Epithelial cell of umbilical artery (primary cell): ENCODE data around the gene NT5C3B. TPM values are rescaled to one million over a fixed set of nuclear protein-coding genes. Genes with fewer than 3 reads are reported as not detected.

Experiments
- total RNA-seq: library from RNA; depleted of rRNA; stranded (reverse); fragments of >200 nt; gene quantifications from 2 replicates; pipeline ENCODE4 v1.2.3, GENCODE V29; 2014

Gene NT5C3B
- 66.4 and 85.4 TPM in 2 replicates for total RNA-seq

GRCh38 chr17:41835800-41836549 is at the start of gene NT5C3B:
TSS of gene NT5C3B (minus strand) at chr17:41836232. CDS start at chr17:41836193, 39 bp downstream.

GRCh38 chr17:41864836-41865595 is 29.0 kb upstream of the NT5C3B start, which contains the start of gene KLHL11:
TSS of gene KLHL11 (minus strand) at chr17:41865423. CDS start at chr17:41865370, 53 bp downstream.

GRCh38 chr17:41837761-41838538 is 1.9 kb upstream of the NT5C3B start, which contains the start of gene KLHL10:
TSS of gene KLHL10 (plus strand) at chr17:41837825. CDS start at chr17:41837933, 108 bp downstream.

GRCh38 chr17:41812381-41813151 is 23.5 kb downstream of the NT5C3B start, which contains the start of gene FKBP10:
TSS of gene FKBP10 (plus strand) at chr17:41813004. CDS start at chr17:41813035, 31 bp downstream.

GRCh38 chr17:41811549-41812380 is 24.3 kb downstream of the NT5C3B start, which contains the start of gene P3H4:
TSS of gene P3H4 (minus strand) at chr17:41811949. CDS start at chr17:41811915, 34 bp downstream.

GRCh38 chr17:41786227-41787020 is 49.6 kb downstream of the NT5C3B start, which contains the start of gene JUP:
TSS of gene JUP (minus strand) at chr17:41786711. CDS start at chr17:41771854, 14,857 bp downstream.

Other genes with a start within 250 kb of the NT5C3B start
- not detected in 2 replicates for gene KRT14, start 249.3 kb downstream of the NT5C3B start, total RNA-seq
- 0.30 TPM in 1 of 2 replicates, not detected in the other for gene KRT16, start 223.5 kb downstream of the NT5C3B start, total RNA-seq
- 0.32 and 0.61 TPM in 2 replicates for gene KRT17, start 211.7 kb downstream of the NT5C3B start, total RNA-seq
- gene EIF1, start 147.3 kb downstream of the NT5C3B start, total RNA-seq: 93.2 and 112 TPM in 2 replicates
- not detected in 2 replicates for gene GAST, start 123.9 kb downstream of the NT5C3B start, total RNA-seq
- gene HAP1, start 101.6 kb downstream of the NT5C3B start, total RNA-seq: under 0.01 and 0.30 TPM in 2 replicates
- 61.2 and 114 TPM in 2 replicates for gene JUP, start 49.5 kb downstream of the NT5C3B start, total RNA-seq
- gene P3H4, start 24.3 kb downstream of the NT5C3B start, total RNA-seq: 56.1 and 100 TPM in 2 replicates
- 101 and 164 TPM in 2 replicates for gene FKBP10, start 23.2 kb downstream of the NT5C3B start, total RNA-seq
- not detected in 2 replicates for gene KLHL10, start 1.6 kb upstream of the NT5C3B start, total RNA-seq
- gene KLHL11, start 29.2 kb upstream of the NT5C3B start, total RNA-seq: 28.3 and 33.1 TPM in 2 replicates
- gene ACLY, start 82.7 kb upstream of the NT5C3B start, total RNA-seq: 275 and 278 TPM in 2 replicates
- gene ODAD4, start 94.4 kb upstream of the NT5C3B start, total RNA-seq: 0.32 TPM in 1 of 2 replicates, not detected in the other
- 36.1 and 65.5 TPM in 2 replicates for gene CNP, start 130.6 kb upstream of the NT5C3B start, total RNA-seq
- gene DNAJC7, start 181.2 kb upstream of the NT5C3B start, total RNA-seq: 78.9 and 90.9 TPM in 2 replicates
- gene NKIRAS2, start 183.9 kb upstream of the NT5C3B start, total RNA-seq: 36.4 and 41.0 TPM in 2 replicates
- 0.15 and 0.32 TPM in 2 replicates for gene C17orf113, start 214.4 kb upstream of the NT5C3B start, total RNA-seq